Vagina (tissue), 2 donors: ENCODE results near the gene PARP11. TPM values are rescaled to one million over a fixed set of nuclear protein-coding genes. Genes with fewer than 3 reads are reported as not detected.

Experiments used
- DNase-seq, 2 donors: peaks; one replicate each; pipeline ENCODE4 v3.0.0-alpha.2; 2017; ENCODE audit errors: extremely low spot score in 2 of 2
- H3K27ac ChIP-seq: fragments of 200-600 bp; sonication (generic); one replicate; pipeline ENCODE4 v1.5.1; 2019
- H3K27me3 ChIP-seq: fragments of 200-600 bp; sonication (generic); one replicate; pipeline ENCODE4 v1.5.1; 2019
- H3K36me3 ChIP-seq, 2 donors: fragments of 200-600 bp; sonication (generic); one replicate each; pipeline ENCODE4 v1.5.1; 2017 to 2019
- H3K4me1 ChIP-seq: fragments of 200-600 bp; sonication (generic); one replicate; pipeline ENCODE4 v1.5.1; 2019
- H3K4me3 ChIP-seq, 2 donors: fragments of 200-600 bp; sonication (generic); 1 replicate in 1 of 2; 2 replicates in 1 of 2; pipeline ENCODE4 v1.5.1; 2016 to 2019
- H3K9me3 ChIP-seq: fragments of 200-600 bp; sonication (generic); one replicate; pipeline ENCODE4 v1.5.1; 2019
- CTCF ChIP-seq, 3 experiments: fragments of 450-650 bp in 2 of 3; fragments of 200-600 bp in 1 of 3; sonication (generic) in 1 of 3; IDR thresholded peaks; one replicate each; pipeline ENCODE4 v1.5.1; 2017 to 2019; ENCODE audit warnings: antibody characterized with exemption in 3 of 3, mild to moderate bottlenecking in 2 of 3, moderate library complexity in 2 of 3
- POLR2A ChIP-seq, 2 donors: fragments of 450-650 bp; IDR thresholded peaks; one replicate each; pipeline ENCODE4 v1.6.1; 2017; ENCODE audit warnings: antibody characterized with exemption in 2 of 2, mild to moderate bottlenecking in 2 of 2, moderate library complexity in 2 of 2
- POLR2AphosphoS5 ChIP-seq, 2 donors: sonication (generic); formaldehyde crosslinking; IDR thresholded peaks; one replicate each; pipeline ENCODE4 v1.9.0; 2017; ENCODE audit warnings: antibody characterized with exemption in 2 of 2, mild to moderate bottlenecking in 2 of 2, low read depth in 1 of 2; ENCODE audit not compliant: insufficient read depth in 1 of 2
- intact Hi-C: fragments of 100-400 bp; cut with DNase I; formaldehyde crosslinking; loops from one replicate; pipeline ENCODE4 v1.15.1; 2023
- total RNA-seq: library from RNA; depleted of rRNA; stranded (reverse); fragments of >200 nt; gene quantifications from one replicate; pipeline ENCODE4 v1.2.3, GENCODE V29; 2016

PARP11 gene, protein sequence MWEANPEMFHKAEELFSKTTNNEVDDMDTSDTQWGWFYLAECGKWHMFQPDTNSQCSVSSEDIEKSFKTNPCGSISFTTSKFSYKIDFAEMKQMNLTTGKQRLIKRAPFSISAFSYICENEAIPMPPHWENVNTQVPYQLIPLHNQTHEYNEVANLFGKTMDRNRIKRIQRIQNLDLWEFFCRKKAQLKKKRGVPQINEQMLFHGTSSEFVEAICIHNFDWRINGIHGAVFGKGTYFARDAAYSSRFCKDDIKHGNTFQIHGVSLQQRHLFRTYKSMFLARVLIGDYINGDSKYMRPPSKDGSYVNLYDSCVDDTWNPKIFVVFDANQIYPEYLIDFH
- total RNA-seq: 2.7 TPM

GRCh38 chr12:3872800-3873636 is at the start of gene PARP11:
Gene PARP11 (minus strand): TSS chr12:3873399. CDS start chr12:3873229, 170 bp downstream.
- peak; percentile 94 to 97 for DNase-seq
- Histone ChIP-seq H3K4me3 (peak within 1 kb of the TSS; percentile 66 to 81), H3K9me3 (no peaks in the 10 kb centered on the region), H3K27me3 (no peaks in the 10 kb centered on the region), H3K4me1 (peaks cover 21% of the 10 kb centered on the region), H3K36me3 (no peaks in the 10 kb centered on the region), H3K27ac (peak within 1 kb of the TSS; percentile 92)
- intact Hi-C loops: no loop called here
- TF ChIP-seq POLR2A (IDR thresholded peaks at IDR 0.05) (peak in 1 of 2 donors; percentile 8), CTCF (IDR thresholded peaks at IDR 0.05) (no peak), POLR2AphosphoS5 (IDR thresholded peaks at IDR 0.05; ENCODE audit: insufficient read depth in 1 of 2, low read depth in 1 of 2) (peak; percentile 78 to 87)

DNA sequence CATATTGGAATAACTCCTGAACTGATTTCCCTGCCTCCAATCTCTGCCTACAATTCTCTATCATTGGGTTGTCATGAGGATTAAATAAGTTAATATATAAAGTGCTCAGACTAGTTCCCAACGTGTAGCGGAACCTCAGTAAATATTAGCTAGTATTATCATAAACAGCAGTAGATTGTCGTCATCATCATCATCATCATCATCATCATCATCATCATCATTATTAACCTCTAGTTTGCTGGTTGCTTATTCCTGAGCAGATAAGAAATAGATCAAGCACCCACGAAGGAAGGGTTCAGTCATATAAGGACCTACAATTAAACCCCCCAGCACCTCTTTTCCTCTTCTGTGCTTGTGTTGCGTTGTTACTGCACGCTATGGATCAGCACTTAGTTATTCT is 48.8 kb upstream of the PARP11 start:
- H3K27ac ChIP-seq: no peak overlapping the region
- intact Hi-C loops: no loop called here
- no peak overlapping the region for H3K4me3 ChIP-seq
- no peaks in the 10 kb centered on the region for H3K4me1 ChIP-seq
- H3K36me3 ChIP-seq: no peaks in the 10 kb centered on the region
- no peak for DNase-seq
- TF ChIP-seq POLR2A (IDR thresholded peaks at IDR 0.05) (no peak), POLR2AphosphoS5 (IDR thresholded peaks at IDR 0.05; ENCODE audit: insufficient read depth in 1 of 2, low read depth in 1 of 2) (no peak), CTCF (IDR thresholded peaks at IDR 0.05) (no peak)
- no peaks in the 10 kb centered on the region for H3K27me3 ChIP-seq
- H3K9me3 ChIP-seq: no peaks in the 10 kb centered on the region

- H3K4me3 ChIP-seq: no peak overlapping the region
- intact Hi-C loops: no loop called here
- no peaks in the 10 kb centered on the region for H3K4me1 ChIP-seq
- H3K9me3 ChIP-seq: no peaks in the 10 kb centered on the region
- DNase-seq: no peak
- no peaks in the 10 kb centered on the region for H3K27me3 ChIP-seq
- H3K27ac ChIP-seq: no peak overlapping the region
- H3K36me3 ChIP-seq: no peaks in the 10 kb centered on the region
- no peak for TF ChIP-seq POLR2AphosphoS5 (IDR thresholded peaks at IDR 0.05; ENCODE audit: insufficient read depth in 1 of 2, low read depth in 1 of 2)
- no peak for TF ChIP-seq POLR2A (IDR thresholded peaks at IDR 0.05)
- TF ChIP-seq CTCF (IDR thresholded peaks at IDR 0.05): no peak
Measured at GRCh38 chr12:3921526-3921925, 48.3 kb upstream of the PARP11 start.

DNA sequence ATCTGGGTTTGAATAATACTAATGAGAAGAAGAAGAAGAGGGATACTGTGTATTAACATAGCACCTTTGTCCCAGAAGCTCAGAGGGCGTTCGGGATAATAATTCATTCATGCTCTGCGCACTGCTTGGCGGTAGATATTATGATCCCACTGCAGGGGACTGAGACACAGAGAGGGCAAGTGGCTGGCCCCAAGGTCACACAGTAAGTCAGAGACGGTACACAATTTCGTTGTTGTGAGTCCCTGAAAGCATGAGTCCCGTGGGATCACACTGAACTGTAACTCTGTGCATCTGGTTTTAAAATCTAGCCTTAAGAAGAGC is 47.9 kb upstream of the PARP11 start:
- Histone ChIP-seq H3K27ac (no peak overlapping the region), H3K36me3 (no peaks in the 10 kb centered on the region), H3K9me3 (no peaks in the 10 kb centered on the region), H3K4me1 (no peaks in the 10 kb centered on the region), H3K4me3 (no peak overlapping the region), H3K27me3 (no peaks in the 10 kb centered on the region)
- DNase-seq: no peak
- no peak for TF ChIP-seq POLR2AphosphoS5 (IDR thresholded peaks at IDR 0.05; ENCODE audit: insufficient read depth in 1 of 2, low read depth in 1 of 2)
- TF ChIP-seq CTCF (IDR thresholded peaks at IDR 0.05): no peak
- no peak for TF ChIP-seq POLR2A (IDR thresholded peaks at IDR 0.05)
- intact Hi-C loops: no loop called here
